Measurements from ENCODE around the gene TSC1. TPM values are rescaled to one million over a fixed set of nuclear protein-coding genes. Genes with fewer than 3 reads are reported as not detected.

Gene TSC1
- total RNA-seq, 4 donors from 2014 or later = 36.7 to 45.3 (median 39.7) TPM

DNA sequence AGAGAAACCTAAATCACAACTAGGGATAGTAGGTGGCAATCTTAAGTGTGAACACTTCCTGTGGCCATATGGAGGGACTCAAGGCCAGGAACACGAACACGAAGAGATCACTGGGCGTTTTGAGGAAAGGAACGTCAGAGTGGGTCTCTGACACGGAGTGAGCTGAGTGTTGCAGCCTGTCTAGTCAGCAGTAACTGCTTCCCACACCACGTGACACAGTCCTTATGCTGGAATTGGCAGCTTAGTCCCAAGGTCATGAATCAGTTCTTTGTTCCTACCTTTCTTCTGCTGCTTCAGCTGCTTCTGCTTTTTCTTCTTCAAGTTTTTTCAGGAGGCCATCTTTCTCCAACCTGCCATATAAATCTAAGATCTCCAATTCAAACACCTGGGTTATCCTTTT is 47.5 kb downstream of the TSC1 start:
- Histone ChIP-seq H3K27me3 (no peaks in the 10 kb centered on the region), H3K4me3 (no peak overlapping the region), H3K36me3 (peaks cover 0 to 80% of the 10 kb centered on the region in 2 donors), H3K4me1 (no peaks in the 10 kb centered on the region), H3K9me3 (no peaks in the 10 kb centered on the region), H3K27ac (no peak overlapping the region)
- ATAC-seq = no peak
- no peak for DNase-seq
- intact Hi-C loops (cut with DNase I; ENCODE audit: low total_unique reads) (no loop called here), in situ Hi-C loops (cut with MboI; ENCODE audit: low sequenced_read_pairs in 4 of 4) (no loop called here)
- TF ChIP-seq, protein P1, sequence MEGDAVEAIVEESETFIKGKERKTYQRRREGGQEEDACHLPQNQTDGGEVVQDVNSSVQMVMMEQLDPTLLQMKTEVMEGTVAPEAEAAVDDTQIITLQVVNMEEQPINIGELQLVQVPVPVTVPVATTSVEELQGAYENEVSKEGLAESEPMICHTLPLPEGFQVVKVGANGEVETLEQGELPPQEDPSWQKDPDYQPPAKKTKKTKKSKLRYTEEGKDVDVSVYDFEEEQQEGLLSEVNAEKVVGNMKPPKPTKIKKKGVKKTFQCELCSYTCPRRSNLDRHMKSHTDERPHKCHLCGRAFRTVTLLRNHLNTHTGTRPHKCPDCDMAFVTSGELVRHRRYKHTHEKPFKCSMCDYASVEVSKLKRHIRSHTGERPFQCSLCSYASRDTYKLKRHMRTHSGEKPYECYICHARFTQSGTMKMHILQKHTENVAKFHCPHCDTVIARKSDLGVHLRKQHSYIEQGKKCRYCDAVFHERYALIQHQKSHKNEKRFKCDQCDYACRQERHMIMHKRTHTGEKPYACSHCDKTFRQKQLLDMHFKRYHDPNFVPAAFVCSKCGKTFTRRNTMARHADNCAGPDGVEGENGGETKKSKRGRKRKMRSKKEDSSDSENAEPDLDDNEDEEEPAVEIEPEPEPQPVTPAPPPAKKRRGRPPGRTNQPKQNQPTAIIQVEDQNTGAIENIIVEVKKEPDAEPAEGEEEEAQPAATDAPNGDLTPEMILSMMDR (IDR thresholded peaks at IDR 0.05 in 4 of 5, conservative IDR thresholded peaks at IDR 0.05 in 1 of 5) = no peak
- no peak for TF ChIP-seq POLR2A (IDR thresholded peaks at IDR 0.05)

DNA sequence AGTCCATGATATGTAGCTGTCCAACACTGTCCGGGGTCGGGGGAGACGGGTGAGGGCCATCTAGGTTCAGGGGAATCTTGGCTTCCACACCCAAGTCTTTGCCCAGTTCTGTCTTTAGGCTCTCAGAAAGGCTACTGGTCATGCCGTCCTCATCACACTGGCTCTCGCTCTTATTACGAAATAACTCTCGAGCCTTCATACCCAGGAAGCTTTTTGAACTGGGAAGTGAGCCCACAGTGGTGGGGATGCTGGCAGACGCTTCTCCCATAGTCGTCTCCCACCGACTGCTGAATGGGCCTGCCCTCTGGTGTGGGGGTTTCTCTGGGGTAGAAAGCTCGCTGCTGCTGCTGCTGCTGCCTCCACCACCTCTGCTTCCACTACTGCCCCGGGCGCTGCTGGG is 48.2 kb downstream of the TSC1 start:
- intact Hi-C loops (cut with DNase I; ENCODE audit: low total_unique reads) = no loop called here
- no peaks in the 10 kb centered on the region for H3K9me3 ChIP-seq
- ATAC-seq = no peak
- no peaks in the 10 kb centered on the region for H3K27me3 ChIP-seq
- H3K27ac ChIP-seq = no peak overlapping the region
- H3K36me3 ChIP-seq = peaks cover 0 to 77% of the 10 kb centered on the region in 2 donors
- no peak overlapping the region for H3K4me3 ChIP-seq
- TF ChIP-seq, protein P1 (IDR thresholded peaks at IDR 0.05 in 4 of 5, conservative IDR thresholded peaks at IDR 0.05 in 1 of 5) = no peak
- no peak for TF ChIP-seq POLR2A (IDR thresholded peaks at IDR 0.05)
- in situ Hi-C loops (cut with MboI; ENCODE audit: low sequenced_read_pairs in 4 of 4) = no loop called here
- no peaks in the 10 kb centered on the region for H3K4me1 ChIP-seq
- no peak for DNase-seq

DNA sequence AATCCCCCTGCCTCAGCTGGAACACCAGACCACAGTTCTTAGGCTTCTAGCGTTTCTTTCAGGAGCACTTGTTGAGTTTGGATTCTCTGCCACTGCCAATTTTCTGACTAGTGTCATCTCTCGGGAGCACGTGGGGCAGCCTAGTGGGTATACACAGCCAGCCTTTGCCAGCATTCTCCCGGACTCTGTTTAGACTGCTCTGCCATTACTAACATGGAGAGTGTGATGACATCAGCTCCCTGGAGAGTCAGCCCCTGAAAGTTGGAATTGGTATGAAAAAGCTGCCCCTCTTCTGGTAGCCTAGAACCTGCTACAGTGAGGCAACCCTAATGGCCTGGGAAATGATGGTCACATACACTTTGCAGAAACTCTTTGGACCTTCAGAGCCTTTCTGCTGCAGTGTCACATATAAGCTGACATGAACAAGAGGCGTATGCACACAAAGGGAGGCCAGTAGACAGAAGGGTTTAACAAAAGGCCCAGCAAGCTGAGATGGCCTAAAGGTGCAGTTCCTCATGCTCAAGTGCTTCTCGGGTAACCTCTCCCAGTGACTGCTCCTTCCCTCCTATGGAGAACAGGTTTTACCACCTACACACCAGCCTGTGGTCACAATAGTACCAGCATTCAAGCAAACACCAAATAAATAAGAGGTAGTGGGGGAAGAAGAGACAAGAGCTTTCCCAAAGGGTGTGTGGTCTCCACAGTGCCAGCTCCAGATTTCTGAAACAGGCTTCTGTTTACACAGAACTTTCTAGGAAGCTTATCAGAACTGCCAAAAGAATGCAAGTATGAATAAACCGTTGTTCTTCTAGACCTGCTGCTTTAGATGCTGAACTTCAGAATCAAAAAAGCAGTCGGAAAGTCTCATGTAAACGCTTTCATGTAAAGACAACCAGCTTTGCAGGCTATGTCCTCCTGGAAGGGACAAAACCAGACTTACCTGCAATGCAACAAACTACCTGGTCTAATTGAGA is 49.3 kb downstream of the TSC1 start:
- H3K4me1 ChIP-seq = no peaks in the 10 kb centered on the region
- no peak for TF ChIP-seq POLR2A (IDR thresholded peaks at IDR 0.05)
- TF ChIP-seq, protein P1 (IDR thresholded peaks at IDR 0.05 in 4 of 5, conservative IDR thresholded peaks at IDR 0.05 in 1 of 5) = no peak
- no peaks in the 10 kb centered on the region for H3K9me3 ChIP-seq
- DNase-seq = no peak
- intact Hi-C loops (cut with DNase I; ENCODE audit: low total_unique reads) = no loop called here
- ATAC-seq = no peak
- no peak overlapping the region for H3K27ac ChIP-seq
- peaks cover 0 to 66% of the 10 kb centered on the region in 2 donors for H3K36me3 ChIP-seq
- H3K27me3 ChIP-seq = no peaks in the 10 kb centered on the region
- in situ Hi-C loops (cut with MboI; ENCODE audit: low sequenced_read_pairs in 4 of 4) = no loop called here
- H3K4me3 ChIP-seq = no peak overlapping the region

DNA sequence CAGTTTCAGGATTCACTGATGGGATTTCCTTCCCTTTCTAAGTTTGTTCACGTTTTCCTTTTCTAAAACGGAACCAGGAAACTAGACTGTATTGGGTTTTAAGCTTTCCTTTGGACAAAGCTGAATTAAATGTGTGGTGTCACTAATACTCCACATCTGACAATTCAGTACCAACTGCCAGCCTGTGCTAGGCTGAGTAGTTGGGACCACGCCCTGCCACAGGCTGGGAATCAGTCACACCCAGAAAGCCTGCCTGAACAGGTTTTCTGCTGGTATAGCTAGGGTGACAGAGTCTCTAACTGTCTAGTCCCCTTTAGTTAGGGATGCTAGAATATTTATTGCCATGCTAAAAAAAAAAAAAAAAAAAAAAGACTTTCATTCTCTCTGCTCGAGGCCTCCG is 50.1 kb downstream of the TSC1 start:
- Histone ChIP-seq H3K4me3 (no peak overlapping the region), H3K27ac (no peak overlapping the region), H3K9me3 (no peaks in the 10 kb centered on the region), H3K4me1 (no peaks in the 10 kb centered on the region), H3K36me3 (peaks cover 0 to 58% of the 10 kb centered on the region in 2 donors), H3K27me3 (no peaks in the 10 kb centered on the region)
- ATAC-seq = no peak
- in situ Hi-C loops (cut with MboI; ENCODE audit: low sequenced_read_pairs in 4 of 4) = no loop called here
- intact Hi-C loops (cut with DNase I; ENCODE audit: low total_unique reads) = no loop called here
- no peak for DNase-seq
- TF ChIP-seq, protein P1 (IDR thresholded peaks at IDR 0.05 in 4 of 5, conservative IDR thresholded peaks at IDR 0.05 in 1 of 5) = no peak
- no peak for TF ChIP-seq POLR2A (IDR thresholded peaks at IDR 0.05)

All from gastrocnemius medialis (tissue), 4 donors.